Type B pancreatic cell (in vitro differentiated cells): Measurements from ENCODE around the gene PHLPP2. TPM values are rescaled to one million over a fixed set of nuclear protein-coding genes. Genes with fewer than 3 reads are reported as not detected.
"Not testable (repeated sequence)": the region's sequence is repeated elsewhere in the genome, so short reads cannot be mapped to it uniquely, and the experiment has no call there.

Experiments
- DNase-seq: peaks from one replicate; pipeline ENCODE4 v3.0.0; 2021; ENCODE audit warnings: mixed read lengths; ENCODE audit not compliant: unreplicated experiment; ENCODE audit errors: extremely low spot score
- H3K27ac Mint-ChIP-seq: 2 replicates; pipeline ENCODE4 v1.8.0; 2021; ENCODE audit warnings: mild to moderate bottlenecking, mixed read lengths
- H3K27me3 Mint-ChIP-seq: 2 replicates; pipeline ENCODE4 v1.8.0; 2021; ENCODE audit warnings: mixed read lengths
- H3K36me3 Mint-ChIP-seq: 2 replicates; pipeline ENCODE4 v1.8.0; 2021; ENCODE audit warnings: mixed read lengths
- H3K4me1 Mint-ChIP-seq: one replicate; pipeline ENCODE4 v1.8.0; 2021; ENCODE audit warnings: mixed read lengths; ENCODE audit not compliant: unreplicated experiment
- H3K4me3 Mint-ChIP-seq: 2 replicates; pipeline ENCODE4 v1.8.0; 2021; ENCODE audit warnings: mild to moderate bottlenecking, mixed read lengths
- H3K9me3 Mint-ChIP-seq: 2 replicates; pipeline ENCODE4 v1.8.0; 2021; ENCODE audit warnings: mixed read lengths
- CTCF ChIP-seq: fragments of 200-600 bp; sonication (generic); conservative IDR thresholded peaks from 2 replicates; pipeline ENCODE4 v1.5.0; 2021; ENCODE audit warnings: antibody characterized with exemption, mild to moderate bottlenecking
- total RNA-seq: library from RNA; stranded (reverse); gene quantifications from 2 replicates; pipeline ENCODE4 v1.2.1, GENCODE V29; 2021; ENCODE audit warnings: low replicate concordance

PHLPP2 gene
- total RNA-seq, 1 donor from 2014 or later = 12.0 TPM

- no peaks in the 10 kb centered on the region for H3K9me3 Mint-ChIP-seq
- H3K27me3 Mint-ChIP-seq = no peaks in the 10 kb centered on the region
- no peak overlapping the region for H3K4me3 Mint-ChIP-seq
- no peak for TF ChIP-seq CTCF
- no peak overlapping the region for H3K27ac Mint-ChIP-seq
- peaks cover 17% of the 10 kb centered on the region for H3K36me3 Mint-ChIP-seq
- DNase-seq = no peak
- no peaks in the 10 kb centered on the region for H3K4me1 Mint-ChIP-seq
Observed at GRCh38 chr16:71689901-71690300, 34.6 kb downstream of the PHLPP2 start.

GRCh38 chr16:71687861-71688260, 36.6 kb downstream of the PHLPP2 start:
- no peaks in the 10 kb centered on the region for H3K9me3 Mint-ChIP-seq

GRCh38 chr16:71684280-71684679, 40.2 kb downstream of the PHLPP2 start:
- not testable (repeated sequence) for DNase-seq, H3K4me1 Mint-ChIP-seq, H3K9me3 Mint-ChIP-seq, H3K4me3 Mint-ChIP-seq, H3K27ac Mint-ChIP-seq, H3K27me3 Mint-ChIP-seq
- H3K36me3 Mint-ChIP-seq = peaks cover 36% of the 10 kb centered on the region

More at GRCh38 chr16:71687861-71688260, 36.6 kb downstream of the PHLPP2 start:
- Mint-ChIP-seq H3K36me3 (peaks cover 22% of the 10 kb centered on the region), H3K27me3 (no peaks in the 10 kb centered on the region), H3K4me1 (no peaks in the 10 kb centered on the region), H3K27ac (no peak overlapping the region), H3K4me3 (no peak overlapping the region)
- DNase-seq = no peak
- no peak for TF ChIP-seq CTCF

GRCh38 chr16:71681360-71681759, 43.1 kb downstream of the PHLPP2 start:
- Mint-ChIP-seq H3K4me1 (no peaks in the 10 kb centered on the region), H3K27ac (no peak overlapping the region), H3K9me3 (no peaks in the 10 kb centered on the region), H3K27me3 (no peaks in the 10 kb centered on the region), H3K36me3 (peaks cover 35% of the 10 kb centered on the region), H3K4me3 (no peak overlapping the region)
- no peak for TF ChIP-seq CTCF
- DNase-seq = no peak

- TF ChIP-seq CTCF = no peak
- Mint-ChIP-seq H3K36me3 (peaks cover 28% of the 10 kb centered on the region), H3K4me3 (no peak overlapping the region), H3K4me1 (no peaks in the 10 kb centered on the region), H3K27ac (no peak overlapping the region), H3K27me3 (no peaks in the 10 kb centered on the region), H3K9me3 (no peaks in the 10 kb centered on the region)
- no peak for DNase-seq
Observed at GRCh38 chr16:71676236-71676635, 48.3 kb downstream of the PHLPP2 start.

GRCh38 chr16:71675380-71675779, 49.1 kb downstream of the PHLPP2 start:
- no peak overlapping the region for H3K4me3 Mint-ChIP-seq
- H3K27ac Mint-ChIP-seq = no peak overlapping the region
- no peak for DNase-seq
- TF ChIP-seq CTCF = no peak
- H3K9me3 Mint-ChIP-seq = no peaks in the 10 kb centered on the region
- H3K27me3 Mint-ChIP-seq = no peaks in the 10 kb centered on the region
- H3K4me1 Mint-ChIP-seq = no peaks in the 10 kb centered on the region
- peaks cover 24% of the 10 kb centered on the region for H3K36me3 Mint-ChIP-seq
